OCI-LY7 (cell line): ENCODE measurements around the gene SLC9C1.

Experiments
- EZH2phosphoT487 ChIP-seq: fragments of 200-600 bp; sonication (generic); IDR thresholded peaks from 2 replicates; pipeline ENCODE4 v1.6.1; 2018; ENCODE audit warnings: low read depth, borderline replicate concordance, mild to moderate bottlenecking, mixed run types, antibody characterized with exemption, low read length, moderate library complexity, mixed read lengths
- TF ChIP-seq, protein P1 (sequence below): fragments of 200-600 bp; sonication (generic); conservative IDR thresholded peaks from 2 replicates; pipeline ENCODE4 v1.5.1; 2014; ENCODE audit warnings: mild to moderate bottlenecking, antibody characterized with exemption, low read length, moderate library complexity, mixed read lengths

DNA sequence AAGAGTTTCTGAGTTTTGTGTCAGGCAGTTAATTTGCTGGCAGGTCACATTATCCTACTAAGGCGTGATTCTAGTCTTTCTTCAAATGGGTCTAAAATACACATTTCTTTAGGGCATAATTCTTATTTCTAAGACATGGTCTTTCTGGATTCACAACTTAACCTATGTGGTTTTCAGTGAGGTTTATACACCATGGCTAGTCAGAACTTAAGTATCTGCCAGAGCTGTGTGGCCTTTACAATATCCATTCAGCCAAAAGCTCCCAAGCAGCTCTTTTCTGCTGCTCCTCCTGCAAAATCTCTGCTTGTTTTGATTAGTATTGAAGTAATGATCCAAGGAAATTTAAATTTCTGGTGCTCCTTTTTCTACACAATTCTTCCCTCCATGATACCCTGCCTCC, 33.5 kb downstream of the SLC9C1 start:
- TF ChIP-seq, protein P1, sequence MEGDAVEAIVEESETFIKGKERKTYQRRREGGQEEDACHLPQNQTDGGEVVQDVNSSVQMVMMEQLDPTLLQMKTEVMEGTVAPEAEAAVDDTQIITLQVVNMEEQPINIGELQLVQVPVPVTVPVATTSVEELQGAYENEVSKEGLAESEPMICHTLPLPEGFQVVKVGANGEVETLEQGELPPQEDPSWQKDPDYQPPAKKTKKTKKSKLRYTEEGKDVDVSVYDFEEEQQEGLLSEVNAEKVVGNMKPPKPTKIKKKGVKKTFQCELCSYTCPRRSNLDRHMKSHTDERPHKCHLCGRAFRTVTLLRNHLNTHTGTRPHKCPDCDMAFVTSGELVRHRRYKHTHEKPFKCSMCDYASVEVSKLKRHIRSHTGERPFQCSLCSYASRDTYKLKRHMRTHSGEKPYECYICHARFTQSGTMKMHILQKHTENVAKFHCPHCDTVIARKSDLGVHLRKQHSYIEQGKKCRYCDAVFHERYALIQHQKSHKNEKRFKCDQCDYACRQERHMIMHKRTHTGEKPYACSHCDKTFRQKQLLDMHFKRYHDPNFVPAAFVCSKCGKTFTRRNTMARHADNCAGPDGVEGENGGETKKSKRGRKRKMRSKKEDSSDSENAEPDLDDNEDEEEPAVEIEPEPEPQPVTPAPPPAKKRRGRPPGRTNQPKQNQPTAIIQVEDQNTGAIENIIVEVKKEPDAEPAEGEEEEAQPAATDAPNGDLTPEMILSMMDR = no peak
- TF ChIP-seq EZH2phosphoT487 = no peak
